HepG2 (cell line): Measurements from ENCODE around the gene COX4I2. TPM values are rescaled to one million over a fixed set of nuclear protein-coding genes. Genes with fewer than 3 reads are reported as not detected.

Experiments used
- ATAC-seq: fragments of 200-7000 bp; cut with Tn5 transposase; 3 replicates; pipeline ENCODE4 v1.9.1; 2020; ENCODE audit warnings: mild to moderate bottlenecking, moderate library complexity
- BruUV-seq: library from RNA; stranded (reverse); fragments of 400-500 nt; replicated peaks from 2 replicates; lab custom pipeline; 2021; lab: Mats Ljungman, UMichigan
- CTCF ChIA-PET: fragments of 300-600 bp; formaldehyde crosslinking; extraction: SDS; loops from one replicate; lab custom pipeline; 2021; ENCODE audit warnings: low total read pairs, inconsistent platforms, low intra/inter-chr PET ratio; lab: Yijun Ruan, JAX
- POLR2A ChIA-PET: fragments of 350-600 bp; sonication (Branson Sonifier 250); formaldehyde crosslinking; loops from one replicate; lab custom pipeline; 2020; ENCODE audit warnings: antibody characterized with exemption, inconsistent platforms; lab: Yijun Ruan, JAX
- DNase-seq: peaks from one replicate; pipeline ENCODE4 v3.0.0-alpha.2; 2015; ENCODE audit warnings: low spot score
- FAIRE-seq: peaks from 3 replicates; lab custom pipeline; 2011; peaks lifted over from hg19 to GRCh38; lab: Jason Lieb, UNC
- H2AFZ ChIP-seq: one replicate; pipeline ENCODE4 v1.6.1; 2011; ENCODE audit warnings: low read length, inconsistent platforms
- H3K27ac ChIP-seq: fragments of 300-600 bp; 3 replicates; pipeline ENCODE4 v1.8.0; 2011; ENCODE audit warnings: mixed run types, mild to moderate bottlenecking, mixed read lengths, low read length, inconsistent platforms; ENCODE audit not compliant: insufficient read depth; ENCODE audit errors: extremely low read length
- H3K27me3 ChIP-seq, 2 experiments: fragments of 200-600 bp in 1 of 2; 2 replicates in 1 of 2; 3 replicates in 1 of 2; pipeline versions ENCODE4 v1.6.0 to v1.8.0; 2011; ENCODE audit warnings: low read length in 2 of 2, mild to moderate bottlenecking in 2 of 2, moderate library complexity in 2 of 2, inconsistent platforms in 1 of 2; ENCODE audit not compliant: insufficient read depth in 2 of 2, control insufficient read depth in 1 of 2
- H3K36me3 ChIP-seq, 2 experiments: fragments of 200-600 bp in 1 of 2; replicated peaks in 1 of 2; 2 replicates in 1 of 2; 3 replicates in 1 of 2; pipeline versions ENCODE4 v1.5.1 to v1.8.0; 2011; ENCODE audit warnings: low read length in 2 of 2, inconsistent platforms in 1 of 2; ENCODE audit not compliant: insufficient read depth in 2 of 2, control insufficient read depth in 1 of 2
- H3K4me1 ChIP-seq: 2 replicates; pipeline ENCODE4 v1.5.1; 2012; ENCODE audit warnings: low read length, inconsistent platforms; ENCODE audit not compliant: insufficient read depth
- H3K4me2 ChIP-seq: 2 replicates; pipeline ENCODE4 v1.6.0; 2011; ENCODE audit warnings: low read depth, low read length, inconsistent platforms
- H3K4me3 ChIP-seq, 3 experiments: fragments of 200-600 bp in 1 of 3; sonication (generic), shearing (Covaris generic) in 1 of 3; replicated peaks in 1 of 3; 2 replicates each; pipeline ENCODE4 v1.5.1; 2011 to 2016; ENCODE audit warnings: low read length in 3 of 3, inconsistent platforms in 2 of 3, low read depth in 2 of 3, mild to moderate bottlenecking in 2 of 3, control low read depth in 1 of 3, mixed read lengths in 1 of 3; ENCODE audit not compliant: insufficient read depth in 1 of 3
- H3K79me2 ChIP-seq: one replicate; pipeline ENCODE4 v1.6.1; 2011; ENCODE audit warnings: low read length, inconsistent platforms; ENCODE audit not compliant: insufficient read depth
- H3K9ac ChIP-seq: 2 replicates; pipeline ENCODE4 v1.6.0; 2011; ENCODE audit warnings: mild to moderate bottlenecking, low read depth, low read length, inconsistent platforms; ENCODE audit not compliant: insufficient read depth
- H3K9me3 ChIP-seq: 2 replicates; pipeline ENCODE4 v1.5.1; 2012; ENCODE audit warnings: mild to moderate bottlenecking, low read length
- H4K20me1 ChIP-seq: 2 replicates; pipeline ENCODE4 v1.6.0; 2011; ENCODE audit warnings: inconsistent platforms, mild to moderate bottlenecking, low read length, moderate library complexity; ENCODE audit not compliant: insufficient read depth
- HOXA5 ChIP-seq: sonication (generic); formaldehyde crosslinking; IDR thresholded peaks from 2 replicates; pipeline ENCODE4 v1.4.0; 2020; ENCODE audit warnings: missing genetic modification reagents
- ZBTB33 ChIP-seq: sonication (generic); formaldehyde crosslinking; IDR thresholded peaks from 2 replicates; pipeline ENCODE4 v1.4.0; 2020; ENCODE audit warnings: missing genetic modification reagents
- ZFP90 ChIP-seq: sonication (generic); formaldehyde crosslinking; IDR thresholded peaks from 2 replicates; pipeline ENCODE4 v1.8.0; 2022; ENCODE audit warnings: missing genetic modification reagents, mild to moderate bottlenecking, inconsistent platforms, borderline replicate concordance
- ZNF496 ChIP-seq: sonication (generic); formaldehyde crosslinking; IDR thresholded peaks from 2 replicates; pipeline ENCODE4 v1.8.1; 2023; ENCODE audit warnings: mild to moderate bottlenecking, moderate library complexity, missing genetic modification reagents; ENCODE audit not compliant: insufficient replicate concordance
- WGBS: methylation state at CpG from one replicate; pipeline ENCODE4 v1.1.6; 2017; ENCODE audit warnings: low lambda C conversion rate; 5-methylcytosine and 5-hydroxymethylcytosine counted together
- in situ Hi-C: cut with HindIII; loops from 2 replicates; pipeline ENCODE4 v1.10.0; 2017; ENCODE audit warnings: low pct_unique_long_range_greater_than_20kb; ENCODE audit not compliant: extremely low pct_ligation_motif_present
- intact Hi-C: fragments of 100-400 bp; cut with micrococcal nuclease; formaldehyde crosslinking; loops from one replicate; pipeline ENCODE4 v1.10.0; 2022; ENCODE audit not compliant: unreplicated experiment
- polyA plus RNA-seq, 8 experiments: library from polyadenylated mRNA; depleted of rRNA in 3 of 8; stranded (reverse) in 7 of 8; unstranded in 1 of 8; fragments of >200 nt; fragmentation: Illumina TruSeq in 4 of 8; extraction: Trizol in 4 of 8; gene quantifications; 2 replicates each; pipeline versions ENCODE4 v1.2.1 to v1.2.3, GENCODE V29; 2011 to 2016; ENCODE audit warnings: low read depth in 4 of 8, missing spikeins in 1 of 8, mixed read lengths in 1 of 8; ENCODE audit not compliant: insufficient read depth in 1 of 8
- total RNA-seq, 5 experiments: library from RNA; depleted of rRNA; stranded (reverse); fragments of >200 nt; fragmentation: Illumina TruSeq; extraction: Trizol; gene quantifications; 2 replicates each; pipeline ENCODE4 v1.2.3, GENCODE V29; 2016; ENCODE audit warnings: low read depth in 1 of 5
- TF ChIP-seq, protein P1 (sequence below): IDR thresholded peaks from 2 replicates; pipeline ENCODE4 v1.6.1; 2016; ENCODE audit warnings: low read depth, missing genetic modification reagents, missing compliant biosample characterization
- TF ChIP-seq, protein P2 (sequence below): IDR thresholded peaks from 2 replicates; pipeline ENCODE4 v1.6.1; 2016

Gene COX4I2
- total and polyA plus RNA-seq, 2 of the 13 experiments (the other 11 are each of a cell fraction or from before 2014, with no cell fraction given) = 1.1 TPM; not detected in 1

DNA sequence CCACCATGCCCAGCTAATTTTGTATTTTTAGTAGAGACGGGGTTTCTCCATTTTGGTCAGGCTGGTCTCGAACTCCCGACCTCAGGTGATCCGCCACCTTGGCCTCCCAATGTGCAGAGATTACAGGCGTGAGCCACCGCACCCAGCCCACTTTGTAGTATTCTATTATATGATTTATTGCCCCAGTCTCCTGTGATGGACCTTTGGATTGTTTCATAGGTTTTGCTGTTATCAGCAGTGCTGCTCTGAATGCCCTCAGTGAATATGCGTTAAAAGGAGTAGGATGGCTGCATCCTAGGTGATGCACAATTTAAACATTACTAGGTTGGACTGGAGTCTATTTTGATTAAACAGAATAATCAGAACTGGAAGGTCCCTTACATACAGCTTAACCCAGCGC lies 22.3 kb upstream of the COX4I2 start:
- Histone ChIP-seq H3K9me3 (no peaks in the 10 kb centered on the region), H2AFZ (no peak overlapping the region), H3K4me3 (no peak overlapping the region), H3K27ac (no peak overlapping the region), H3K4me1 (peaks cover 58% of the 10 kb centered on the region), H3K9ac (no peak overlapping the region), H4K20me1 (no peaks in the 10 kb centered on the region), H3K27me3 (no peaks in the 10 kb centered on the region), H3K36me3 (no peaks in the 10 kb centered on the region), H3K4me2 (no peak overlapping the region), H3K79me2 (no peaks in the 10 kb centered on the region)
- CTCF ChIA-PET = interaction anchor here (0.9 to 8.3 kb wide), 3 partner anchors 45 to 56 kb away, joined by 3 to 454 read pairs (median 335); no protein-coding TSS in a partner anchor
- TF ChIP-seq, protein P1, sequence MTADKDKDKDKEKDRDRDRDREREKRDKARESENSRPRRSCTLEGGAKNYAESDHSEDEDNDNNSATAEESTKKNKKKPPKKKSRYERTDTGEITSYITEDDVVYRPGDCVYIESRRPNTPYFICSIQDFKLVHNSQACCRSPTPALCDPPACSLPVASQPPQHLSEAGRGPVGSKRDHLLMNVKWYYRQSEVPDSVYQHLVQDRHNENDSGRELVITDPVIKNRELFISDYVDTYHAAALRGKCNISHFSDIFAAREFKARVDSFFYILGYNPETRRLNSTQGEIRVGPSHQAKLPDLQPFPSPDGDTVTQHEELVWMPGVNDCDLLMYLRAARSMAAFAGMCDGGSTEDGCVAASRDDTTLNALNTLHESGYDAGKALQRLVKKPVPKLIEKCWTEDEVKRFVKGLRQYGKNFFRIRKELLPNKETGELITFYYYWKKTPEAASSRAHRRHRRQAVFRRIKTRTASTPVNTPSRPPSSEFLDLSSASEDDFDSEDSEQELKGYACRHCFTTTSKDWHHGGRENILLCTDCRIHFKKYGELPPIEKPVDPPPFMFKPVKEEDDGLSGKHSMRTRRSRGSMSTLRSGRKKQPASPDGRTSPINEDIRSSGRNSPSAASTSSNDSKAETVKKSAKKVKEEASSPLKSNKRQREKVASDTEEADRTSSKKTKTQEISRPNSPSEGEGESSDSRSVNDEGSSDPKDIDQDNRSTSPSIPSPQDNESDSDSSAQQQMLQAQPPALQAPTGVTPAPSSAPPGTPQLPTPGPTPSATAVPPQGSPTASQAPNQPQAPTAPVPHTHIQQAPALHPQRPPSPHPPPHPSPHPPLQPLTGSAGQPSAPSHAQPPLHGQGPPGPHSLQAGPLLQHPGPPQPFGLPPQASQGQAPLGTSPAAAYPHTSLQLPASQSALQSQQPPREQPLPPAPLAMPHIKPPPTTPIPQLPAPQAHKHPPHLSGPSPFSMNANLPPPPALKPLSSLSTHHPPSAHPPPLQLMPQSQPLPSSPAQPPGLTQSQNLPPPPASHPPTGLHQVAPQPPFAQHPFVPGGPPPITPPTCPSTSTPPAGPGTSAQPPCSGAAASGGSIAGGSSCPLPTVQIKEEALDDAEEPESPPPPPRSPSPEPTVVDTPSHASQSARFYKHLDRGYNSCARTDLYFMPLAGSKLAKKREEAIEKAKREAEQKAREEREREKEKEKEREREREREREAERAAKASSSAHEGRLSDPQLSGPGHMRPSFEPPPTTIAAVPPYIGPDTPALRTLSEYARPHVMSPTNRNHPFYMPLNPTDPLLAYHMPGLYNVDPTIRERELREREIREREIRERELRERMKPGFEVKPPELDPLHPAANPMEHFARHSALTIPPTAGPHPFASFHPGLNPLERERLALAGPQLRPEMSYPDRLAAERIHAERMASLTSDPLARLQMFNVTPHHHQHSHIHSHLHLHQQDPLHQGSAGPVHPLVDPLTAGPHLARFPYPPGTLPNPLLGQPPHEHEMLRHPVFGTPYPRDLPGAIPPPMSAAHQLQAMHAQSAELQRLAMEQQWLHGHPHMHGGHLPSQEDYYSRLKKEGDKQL (CRISPR knock-in tag) = no peak
- TF ChIP-seq ZFP90 (CRISPR knock-in tag) (no peak), HOXA5 (CRISPR knock-in tag) (no peak), ZNF496 (no peak), ZBTB33 (CRISPR knock-in tag) (0 out of 2 replicates have a peak, but pooled peaks have one; percentile 27)
- TF ChIP-seq, protein P2, sequence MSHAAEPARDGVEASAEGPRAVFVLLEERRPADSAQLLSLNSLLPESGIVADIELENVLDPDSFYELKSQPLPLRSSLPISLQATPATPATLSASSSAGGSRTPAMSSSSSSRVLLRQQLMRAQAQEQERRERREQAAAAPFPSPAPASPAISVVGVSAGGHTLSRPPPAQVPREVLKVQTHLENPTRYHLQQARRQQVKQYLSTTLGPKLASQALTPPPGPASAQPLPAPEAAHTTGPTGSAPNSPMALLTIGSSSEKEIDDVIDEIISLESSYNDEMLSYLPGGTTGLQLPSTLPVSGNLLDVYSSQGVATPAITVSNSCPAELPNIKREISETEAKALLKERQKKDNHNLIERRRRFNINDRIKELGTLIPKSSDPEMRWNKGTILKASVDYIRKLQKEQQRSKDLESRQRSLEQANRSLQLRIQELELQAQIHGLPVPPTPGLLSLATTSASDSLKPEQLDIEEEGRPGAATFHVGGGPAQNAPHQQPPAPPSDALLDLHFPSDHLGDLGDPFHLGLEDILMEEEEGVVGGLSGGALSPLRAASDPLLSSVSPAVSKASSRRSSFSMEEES (CRISPR knock-in tag) = no peak
- in situ Hi-C loops = no loop called here
- FAIRE-seq = no peak
- DNase-seq = no peak
- WGBS = 67% methylated on average over 8 of the region's 8 CpGs
- no TSS peak for BruUV-seq
- POLR2A ChIA-PET = interaction anchor here (0.9 to 1.4 kb wide), 2 partner anchors 42 to 52 kb away, joined by 3 to 4 read pairs; no protein-coding TSS in a partner anchor
- no peak for ATAC-seq
- intact Hi-C loops = loop anchor here (10.0 kb wide), 1 partner anchor 101 kb away; the partner anchor contains the start of gene HM13
